Embryonic facial prominence (tissue), 1 donor: ENCODE results near the gene NCKAP5.
"Not testable (repeated sequence)": the region's sequence is repeated elsewhere in the genome, so short reads cannot be mapped to it uniquely, and the experiment has no call there.

ENCODE experiments used
- DNase-seq: peaks from one replicate; pipeline ENCODE4 v3.0.0-alpha.2; 2016; ENCODE audit errors: extremely low spot score

NCKAP5 gene

GRCh38 chr2:133522204-133522603 lies 46.1 kb downstream of the NCKAP5 start:
- no peak for DNase-seq

DNA sequence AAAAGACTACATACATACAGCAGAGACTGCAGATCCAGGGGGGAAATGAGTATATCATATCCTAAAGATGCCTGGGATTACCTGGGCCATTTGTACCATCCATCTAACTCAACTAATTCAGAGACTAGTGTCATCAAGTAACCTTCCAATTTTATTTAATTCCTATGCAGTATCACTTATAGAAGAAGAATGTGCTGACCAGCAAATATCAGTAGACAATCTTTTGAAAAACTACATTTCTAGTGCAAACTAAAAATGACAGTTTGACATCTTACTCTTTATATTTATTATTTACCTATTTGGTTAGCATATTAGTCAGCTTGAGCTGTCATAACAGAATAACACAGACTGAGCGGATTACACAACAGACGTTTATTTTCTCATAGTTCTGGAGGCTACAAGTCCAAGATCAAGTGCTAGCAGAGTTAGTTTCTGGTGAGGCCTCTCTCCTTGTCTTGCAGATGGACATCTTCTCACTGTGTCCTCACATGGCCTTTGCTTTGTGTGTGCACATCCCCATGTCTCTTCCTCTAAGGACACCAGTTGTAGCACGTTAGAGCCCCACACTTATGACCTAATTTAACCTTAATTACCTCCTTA lies 47.0 kb downstream of the NCKAP5 start:
- no peak for DNase-seq

DNA sequence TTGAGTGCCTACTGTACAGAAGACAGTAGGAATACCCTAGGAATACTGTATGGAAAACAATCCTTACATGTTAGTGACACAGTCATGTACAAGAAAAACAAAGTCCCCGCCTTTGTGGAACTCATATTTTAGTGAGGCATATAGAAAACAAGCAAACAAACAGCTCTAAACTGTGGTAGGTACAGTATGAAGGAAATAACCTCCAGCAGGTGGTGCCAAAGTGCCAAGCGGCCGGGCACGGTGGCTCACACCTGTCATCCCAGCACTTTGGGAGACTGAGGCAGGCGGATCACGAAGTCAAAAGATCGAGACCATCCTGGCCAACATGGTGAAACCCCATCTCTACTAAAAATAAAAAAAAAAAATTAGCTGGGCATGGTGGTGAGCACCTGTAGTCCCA lies 48.6 kb downstream of the NCKAP5 start:
- not testable (repeated sequence) for DNase-seq

- no peak for DNase-seq
These were observed 49.4 kb downstream of the NCKAP5 start for GRCh38 chr2:133518700-133519344.

DNA sequence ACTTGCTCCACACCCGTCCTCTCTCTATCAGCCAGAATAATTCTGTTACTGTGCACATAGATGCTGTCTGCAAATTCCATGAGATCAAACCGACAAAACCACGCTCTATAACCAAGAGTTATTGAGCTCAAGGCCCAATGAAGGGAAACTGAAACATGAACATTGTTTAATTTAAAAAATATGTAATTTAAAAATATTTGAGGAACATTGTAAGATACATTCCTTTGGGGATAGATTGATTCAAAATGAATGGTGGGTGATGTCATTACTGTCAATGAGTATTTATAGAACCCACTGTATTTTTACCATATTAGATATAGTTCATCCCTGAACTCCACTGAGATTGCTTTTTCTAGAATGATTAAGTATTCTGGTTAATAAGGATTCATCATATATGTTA lies 50.4 kb downstream of the NCKAP5 start:
- DNase-seq: no peak

DNA sequence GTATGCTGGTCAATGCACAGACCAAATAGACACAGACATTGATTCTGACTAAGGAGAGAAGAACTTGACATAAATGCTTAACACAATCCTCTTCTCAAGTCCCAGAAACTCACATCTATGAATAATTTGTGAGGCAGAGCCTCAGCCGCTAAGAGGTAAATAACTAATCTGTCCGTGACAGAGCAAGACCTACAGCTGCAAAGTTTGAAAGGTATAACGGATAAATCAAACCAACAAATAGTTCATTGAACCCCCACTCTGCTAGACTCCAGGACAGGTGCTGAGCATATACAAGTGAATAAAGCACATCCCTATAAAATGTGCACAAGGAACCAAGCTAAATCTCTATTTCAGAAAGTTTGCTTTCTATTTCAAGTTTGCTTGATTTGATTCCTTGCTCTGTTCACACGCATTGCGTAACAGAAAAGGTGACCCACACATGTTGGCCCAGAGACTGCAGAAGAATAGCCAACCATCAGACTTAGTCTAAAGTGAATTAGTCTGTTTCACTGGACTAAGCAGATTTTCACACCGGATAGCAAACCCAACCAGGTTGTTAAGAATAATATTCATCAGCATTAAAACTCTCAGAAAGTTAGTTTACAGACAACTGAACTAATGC lies 51.7 kb downstream of the NCKAP5 start:
- no peak for DNase-seq

GRCh38 chr2:133515271-133515670 lies 53.0 kb downstream of the NCKAP5 start:
- DNase-seq: no peak

DNA sequence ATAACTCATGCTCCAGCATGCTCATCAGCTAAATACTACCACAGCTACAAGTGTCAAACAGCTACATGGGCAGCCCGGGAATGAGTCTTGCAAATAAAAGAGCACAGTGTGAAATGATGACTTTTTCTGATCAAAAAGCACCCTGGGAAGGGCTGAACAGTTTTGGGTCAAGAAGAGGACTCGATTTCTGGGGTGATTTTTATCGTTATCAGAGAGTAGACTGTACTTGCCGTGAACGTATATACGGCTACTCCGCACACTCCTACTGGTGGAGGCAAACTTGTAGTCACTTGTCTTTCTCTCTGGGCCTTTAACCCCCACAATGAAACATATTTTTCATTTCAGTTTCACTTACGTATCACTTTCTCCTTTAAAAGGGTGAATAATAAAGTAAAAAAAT lies 54.4 kb downstream of the NCKAP5 start:
- no peak for DNase-seq

DNA sequence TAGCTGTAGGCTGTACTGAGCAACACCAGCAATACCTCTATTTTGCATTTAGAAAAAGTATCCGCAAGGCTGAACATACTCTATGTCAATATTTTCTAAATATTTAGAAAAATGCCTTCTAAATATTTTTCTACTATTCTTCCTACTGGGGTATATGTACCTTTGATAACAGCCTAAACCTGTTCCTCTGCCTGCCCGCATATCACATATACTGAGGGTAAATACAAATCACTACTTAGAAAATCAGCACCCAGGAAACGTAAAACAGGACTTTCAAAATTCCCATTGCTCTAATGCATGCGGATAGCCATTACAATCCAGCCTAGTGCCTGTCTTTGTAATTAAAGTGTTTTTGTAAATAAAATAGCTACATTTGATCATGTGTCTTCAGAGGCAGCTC lies 56.1 kb downstream of the NCKAP5 start:
- DNase-seq: no peak

DNA sequence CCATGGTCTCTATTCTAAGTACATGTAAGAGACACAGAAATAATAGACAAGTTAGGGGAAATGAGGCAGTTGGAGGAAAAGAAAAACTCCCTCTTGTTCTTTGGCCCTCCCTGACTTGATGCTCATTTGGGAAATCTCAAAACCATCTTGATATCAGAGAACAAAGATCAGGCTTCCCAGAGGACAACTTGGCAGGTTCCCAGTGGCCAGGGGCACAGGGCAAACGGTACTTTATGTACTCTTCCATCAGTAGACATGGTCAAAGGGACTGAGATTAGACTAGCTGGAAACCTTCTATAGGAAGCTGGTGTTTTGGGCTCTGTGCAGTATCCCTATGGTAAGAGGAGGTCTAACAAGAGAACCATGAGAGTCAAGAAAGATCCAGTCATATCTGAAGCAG lies 56.6 kb downstream of the NCKAP5 start:
- no peak for DNase-seq

- DNase-seq: no peak
These were observed 58.5 kb downstream of the NCKAP5 start for GRCh38 chr2:133509777-133510176.

- no peak for DNase-seq
These were observed 59.6 kb downstream of the NCKAP5 start for GRCh38 chr2:133508546-133509165.

- DNase-seq: no peak
These were observed 61.3 kb downstream of the NCKAP5 start for GRCh38 chr2:133506996-133507395.

DNA sequence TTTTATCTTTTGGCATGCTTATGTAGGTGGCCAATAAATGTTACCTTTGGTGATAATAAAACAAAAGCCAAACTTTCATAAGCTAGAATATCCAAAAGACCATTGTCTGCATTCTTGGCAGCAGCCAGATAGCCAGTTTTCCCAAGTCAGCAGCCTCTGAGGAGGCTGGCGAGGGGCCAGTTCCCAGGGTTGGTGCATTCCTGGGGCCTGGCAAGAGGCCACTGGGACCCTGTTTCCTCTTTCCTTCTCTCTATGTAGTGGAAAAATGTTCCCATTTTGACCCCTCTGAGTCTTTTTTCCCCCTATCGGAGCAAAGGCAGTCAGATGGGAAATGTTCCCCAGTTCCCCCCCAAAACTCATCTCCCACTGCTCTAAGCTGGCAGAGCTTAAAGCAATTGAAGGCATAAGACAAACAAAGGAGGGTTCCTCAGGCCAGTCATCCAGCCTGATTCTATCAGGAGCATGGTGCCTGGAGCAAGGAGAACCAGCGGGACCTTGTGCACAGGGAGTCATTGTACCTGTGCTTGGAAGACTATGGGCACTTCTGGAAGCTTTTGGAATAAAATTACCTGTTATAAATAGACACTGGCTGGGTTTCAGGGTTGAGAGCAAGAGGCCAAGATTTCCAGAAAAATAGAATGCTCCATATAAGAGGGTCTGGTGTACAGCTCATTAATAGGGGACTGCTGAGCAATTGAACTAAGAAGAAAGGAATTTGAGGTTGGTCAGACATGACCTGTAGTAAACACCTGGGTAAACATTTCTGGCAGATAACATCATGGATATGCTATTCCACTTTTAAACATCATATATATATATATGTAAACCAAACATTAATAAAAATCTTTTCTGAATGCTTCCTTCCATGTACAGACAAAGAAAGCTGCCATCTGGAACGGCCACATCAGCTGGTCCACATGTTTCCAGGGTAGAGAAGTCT lies 63.4 kb downstream of the NCKAP5 start:
- no peak for DNase-seq

GRCh38 chr2:133503927-133504326 lies 64.3 kb downstream of the NCKAP5 start:
- DNase-seq: no peak

- no peak for DNase-seq
These were observed 64.9 kb downstream of the NCKAP5 start for GRCh38 chr2:133503323-133503722.

DNA sequence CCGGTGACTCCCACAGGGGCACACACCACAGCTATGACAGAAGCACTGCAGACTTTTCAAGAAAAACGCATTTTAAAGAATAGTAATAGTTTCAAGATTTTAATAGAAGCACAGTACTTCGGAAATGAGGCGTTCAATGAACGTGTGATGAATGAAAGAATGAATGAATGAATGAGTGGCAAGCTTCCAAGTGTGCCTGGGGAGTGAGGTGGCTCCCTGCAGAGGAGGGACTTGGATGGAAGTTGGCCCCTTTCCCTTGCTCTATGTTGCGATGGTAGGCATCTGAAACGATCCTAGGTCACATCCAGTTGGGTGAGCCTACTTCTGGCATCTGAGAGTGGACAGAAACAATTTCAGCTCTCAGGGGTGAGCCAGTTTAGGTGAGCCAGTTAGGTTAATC lies 65.6 kb downstream of the NCKAP5 start:
- DNase-seq: no peak

- DNase-seq: no peak
These were observed 67.3 kb downstream of the NCKAP5 start for GRCh38 chr2:133500917-133501316.

- no peak for DNase-seq
These were observed 69.3 kb downstream of the NCKAP5 start for GRCh38 chr2:133498662-133499585.

DNA sequence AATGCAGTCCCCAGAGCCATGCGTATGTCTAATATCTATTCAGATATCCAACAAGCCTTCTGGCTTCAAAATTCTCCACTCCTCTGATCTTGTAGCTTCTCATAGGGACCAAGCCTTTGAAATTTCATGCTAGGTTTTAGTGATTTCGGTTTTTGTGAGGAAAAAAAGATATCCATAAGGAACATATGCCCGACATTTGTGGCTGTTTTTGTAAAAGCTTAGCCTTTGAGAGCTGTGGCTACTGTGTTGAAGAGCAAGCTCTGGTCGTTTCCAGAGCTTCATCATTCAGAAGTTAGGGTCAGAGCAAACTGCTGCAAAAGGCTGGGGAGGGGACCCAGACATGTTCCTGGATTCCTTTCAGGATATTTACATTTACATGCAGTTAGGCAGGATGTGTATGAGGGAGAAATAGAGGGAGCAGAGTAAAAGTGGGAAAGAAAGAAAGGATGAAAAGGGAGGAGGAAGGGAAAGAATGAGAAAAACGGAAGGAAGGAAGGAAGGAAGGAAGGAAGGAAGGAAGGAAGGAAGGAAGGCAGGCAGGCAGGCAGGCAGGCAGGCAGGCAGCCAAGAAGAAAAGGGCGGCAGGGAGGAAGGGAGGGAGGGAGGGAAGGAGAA lies 70.2 kb downstream of the NCKAP5 start:
- no peak for DNase-seq
